Measurements from ENCODE around the gene RANBP3.
A peak's percentile ranks its signal among the peaks of the same experiment; 100 is the strongest.

The RANBP3 gene

GRCh38 chr19:5950741-5951140, 27.2 kb downstream of the RANBP3 start:
- no peak for DNase-seq (ENCODE audit: low read depth)

GRCh38 chr19:5949792-5950305, 28.1 kb downstream of the RANBP3 start:
- DNase-seq (ENCODE audit: low read depth), result peak; percentile 24

- no peak for DNase-seq (ENCODE audit: low read depth)
Measured at GRCh38 chr19:5948752-5949564, 29.0 kb downstream of the RANBP3 start.

GRCh38 chr19:5947435-5947834, 30.5 kb downstream of the RANBP3 start:
- no peak for DNase-seq (ENCODE audit: low read depth)

GRCh38 chr19:5943623-5944022, 34.3 kb downstream of the RANBP3 start:
- DNase-seq (ENCODE audit: low read depth), result no peak

GRCh38 chr19:5943045-5943444, 34.9 kb downstream of the RANBP3 start:
- no peak for DNase-seq (ENCODE audit: low read depth)

GRCh38 chr19:5941673-5942072, 36.3 kb downstream of the RANBP3 start:
- no peak for DNase-seq (ENCODE audit: low read depth)

GRCh38 chr19:5940260-5941208, 37.4 kb downstream of the RANBP3 start:
- no peak for DNase-seq (ENCODE audit: low read depth)

- DNase-seq (ENCODE audit: low read depth), result no peak
Measured at GRCh38 chr19:5937550-5937949, 40.4 kb downstream of the RANBP3 start.

GRCh38 chr19:5936292-5936592, 41.7 kb downstream of the RANBP3 start:
- no peak for DNase-seq (ENCODE audit: low read depth)

- DNase-seq (ENCODE audit: low read depth), result no peak
Measured at GRCh38 chr19:5935473-5936291, 42.3 kb downstream of the RANBP3 start.

GRCh38 chr19:5934774-5935472, 43.0 kb downstream of the RANBP3 start:
- no peak for DNase-seq (ENCODE audit: low read depth)

GRCh38 chr19:5934069-5934401, 43.9 kb downstream of the RANBP3 start:
- no peak for DNase-seq (ENCODE audit: low read depth)

GRCh38 chr19:5933391-5934068, 44.4 kb downstream of the RANBP3 start:
- DNase-seq (ENCODE audit: low read depth), result no peak

GRCh38 chr19:5932609-5933262, 45.2 kb downstream of the RANBP3 start:
- no peak for DNase-seq (ENCODE audit: low read depth)

- no peak for DNase-seq (ENCODE audit: low read depth)
Measured at GRCh38 chr19:5932146-5932545, 45.8 kb downstream of the RANBP3 start.

- DNase-seq (ENCODE audit: low read depth), result no peak
Measured at GRCh38 chr19:5931251-5931650, 46.7 kb downstream of the RANBP3 start.

GRCh38 chr19:5929625-5930024, 48.3 kb downstream of the RANBP3 start:
- DNase-seq (ENCODE audit: low read depth), result no peak

GRCh38 chr19:5929179-5929578, 48.8 kb downstream of the RANBP3 start:
- DNase-seq (ENCODE audit: low read depth), result no peak

GRCh38 chr19:5927441-5927821, 50.5 kb downstream of the RANBP3 start:
- DNase-seq (ENCODE audit: low read depth), result no peak
